Peyer's patch (tissue), 4 donors: ENCODE data around the gene MORN5. TPM values are rescaled to one million over a fixed set of nuclear protein-coding genes. Genes with fewer than 3 reads are reported as not detected.

Experiments
- DNase-seq, 3 donors: peaks; one replicate each; pipeline ENCODE4 v3.0.0-alpha.2; 2017 to 2019
- H3K27ac ChIP-seq, 4 donors: fragments of 200-600 bp; sonication (generic); one replicate each; pipeline ENCODE4 v1.5.1; 2016 to 2019
- H3K27me3 ChIP-seq, 2 donors: fragments of 200-600 bp; sonication (generic); one replicate each; pipeline ENCODE4 v1.5.1; 2019
- H3K36me3 ChIP-seq, 3 donors: fragments of 200-600 bp; sonication (generic); one replicate each; pipeline ENCODE4 v1.5.1; 2016 to 2019
- H3K4me1 ChIP-seq, 4 donors: fragments of 200-600 bp; sonication (generic); one replicate each; pipeline ENCODE4 v1.5.1; 2016 to 2019
- H3K4me3 ChIP-seq, 4 donors: fragments of 200-600 bp; sonication (generic); 1 replicate in 3 of 4; 2 replicates in 1 of 4; pipeline ENCODE4 v1.5.1; 2016 to 2019; ENCODE audit warnings: mild to moderate bottlenecking in 1 of 4
- H3K9me3 ChIP-seq, 4 donors: fragments of 200-600 bp; sonication (generic); one replicate each; pipeline ENCODE4 v1.5.1; 2016 to 2019; ENCODE audit warnings: mild to moderate bottlenecking in 1 of 4
- CTCF ChIP-seq, 6 experiments: fragments of 450-650 bp in 4 of 6; fragments of 200-600 bp in 2 of 6; sonication (generic) in 1 of 6; IDR thresholded peaks; one replicate each; pipeline ENCODE4 v1.5.1; 2017 to 2019; ENCODE audit warnings: antibody characterized with exemption in 6 of 6, mild to moderate bottlenecking in 3 of 6, moderate library complexity in 1 of 6
- POLR2A ChIP-seq, 2 donors: fragments of 450-650 bp; IDR thresholded peaks; one replicate each; pipeline ENCODE4 v1.5.1; 2017; ENCODE audit warnings: antibody characterized with exemption in 2 of 2, mild to moderate bottlenecking in 2 of 2, moderate library complexity in 2 of 2
- total RNA-seq, 4 donors: library from RNA; depleted of rRNA; stranded (reverse); fragments of >200 nt; gene quantifications; one replicate each; pipeline ENCODE4 v1.1.0, GENCODE V29; 2016

MORN5 gene
- total RNA-seq, 4 donors from 2014 or later, result not detected

- Histone ChIP-seq H3K4me1 (peaks cover 0 to 6% (median 0%) of the 10 kb centered on the region in 4 donors), H3K27me3 (no peaks in the 10 kb centered on the region), H3K36me3 (peaks cover 0 to 38% (median 0%) of the 10 kb centered on the region in 3 donors), H3K4me3 (no peak overlapping the region), H3K27ac (no peak overlapping the region), H3K9me3 (no peaks in the 10 kb centered on the region)
- peak in 1 of 6 experiments; percentile 13 for TF ChIP-seq CTCF (IDR thresholded peaks at IDR 0.05)
- no peak for TF ChIP-seq POLR2A (IDR thresholded peaks at IDR 0.05)
- no peak for DNase-seq
Observed at GRCh38 chr9:122151267-122151828, 8.4 kb upstream of the MORN5 start.

GRCh38 chr9:122155796-122156195 lies 3.9 kb upstream of the MORN5 start:
- no peak for TF ChIP-seq CTCF (IDR thresholded peaks at IDR 0.05)
- TF ChIP-seq POLR2A (IDR thresholded peaks at IDR 0.05), result no peak
- Histone ChIP-seq H3K9me3 (no peaks in the 10 kb centered on the region), H3K4me1 (peaks cover 0 to 25% (median 3%) of the 10 kb centered on the region in 4 donors), H3K36me3 (peaks cover 0 to 4% (median 0%) of the 10 kb centered on the region in 3 donors), H3K4me3 (no peak overlapping the region), H3K27ac (no peak overlapping the region), H3K27me3 (no peaks in the 10 kb centered on the region)
- no peak for DNase-seq

DNA sequence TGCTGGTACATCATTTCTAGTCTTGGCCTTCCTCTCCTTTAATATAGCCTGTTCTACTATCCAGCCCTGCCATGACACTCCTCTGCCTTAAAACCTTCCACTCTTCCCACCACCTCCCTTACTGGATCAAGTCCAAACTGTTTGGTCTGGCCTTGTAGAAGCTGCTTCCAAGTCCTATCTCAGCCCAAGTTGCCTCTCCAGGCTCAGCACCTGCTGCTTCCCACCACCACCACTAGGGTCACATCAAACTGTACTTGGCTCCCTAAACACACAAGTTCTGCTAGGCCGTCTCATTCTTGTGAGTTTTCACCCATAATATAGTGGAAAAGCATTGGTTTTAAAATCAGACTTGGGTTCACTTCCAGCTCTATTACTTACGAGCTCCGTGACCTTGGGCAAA lies 1.5 kb upstream of the MORN5 start:
- Histone ChIP-seq H3K4me3 (peak overlapping the region in 1 of 4 donors; percentile 20), H3K4me1 (peaks cover 0 to 25% (median 3%) of the 10 kb centered on the region in 4 donors), H3K27me3 (no peaks in the 10 kb centered on the region), H3K9me3 (no peaks in the 10 kb centered on the region), H3K27ac (no peak overlapping the region), H3K36me3 (no peaks in the 10 kb centered on the region)
- TF ChIP-seq CTCF (IDR thresholded peaks at IDR 0.05) (peak in 4 of 6 experiments; percentile 25 to 51 (median 42)), POLR2A (IDR thresholded peaks at IDR 0.05) (no peak)
- peak in 1 of 3 donors; percentile 54 for DNase-seq

GRCh38 chr9:122159925-122160246 lies 178 bp downstream of the MORN5 start:
- H3K4me3 ChIP-seq, result peak overlapping the region; percentile 76 to 92 (median 84)
- no peak for DNase-seq
- TF ChIP-seq POLR2A (IDR thresholded peaks at IDR 0.05), result no peak
- no peak for TF ChIP-seq CTCF (IDR thresholded peaks at IDR 0.05)
- peak overlapping the region in 1 of 4 donors; percentile 83 for H3K27ac ChIP-seq
- no peaks in the 10 kb centered on the region for H3K9me3 ChIP-seq
- no peaks in the 10 kb centered on the region for H3K27me3 ChIP-seq
- no peaks in the 10 kb centered on the region for H3K36me3 ChIP-seq
- H3K4me1 ChIP-seq, result peaks cover 0 to 25% (median 3%) of the 10 kb centered on the region in 4 donors

GRCh38 chr9:122162415-122162814 lies 2.7 kb downstream of the MORN5 start:
- DNase-seq, result no peak
- peaks cover 0 to 14% (median 3%) of the 10 kb centered on the region in 4 donors for H3K4me1 ChIP-seq
- no peak overlapping the region for H3K27ac ChIP-seq
- H3K27me3 ChIP-seq, result no peaks in the 10 kb centered on the region
- H3K4me3 ChIP-seq, result no peak overlapping the region
- no peaks in the 10 kb centered on the region for H3K9me3 ChIP-seq
- H3K36me3 ChIP-seq, result no peaks in the 10 kb centered on the region
- TF ChIP-seq POLR2A (IDR thresholded peaks at IDR 0.05) (no peak), CTCF (IDR thresholded peaks at IDR 0.05) (no peak)

GRCh38 chr9:122164286-122164685 lies 4.6 kb downstream of the MORN5 start:
- Histone ChIP-seq H3K4me3 (no peak overlapping the region), H3K9me3 (no peaks in the 10 kb centered on the region), H3K36me3 (no peaks in the 10 kb centered on the region), H3K27me3 (no peaks in the 10 kb centered on the region), H3K27ac (no peak overlapping the region), H3K4me1 (no peaks in the 10 kb centered on the region)
- no peak for DNase-seq
- TF ChIP-seq POLR2A (IDR thresholded peaks at IDR 0.05) (no peak), CTCF (IDR thresholded peaks at IDR 0.05) (no peak)
